Epithelial cell of proximal tubule (primary cell): ENCODE data around the gene HSPA1L. TPM values are rescaled to one million over a fixed set of nuclear protein-coding genes. Genes with fewer than 3 reads are reported as not detected.
A peak's percentile ranks its signal among the peaks of the same experiment; 100 is the strongest.
"Not testable (repeated sequence)": the region's sequence is repeated elsewhere in the genome, so short reads cannot be mapped to it uniquely, and the experiment has no call there.

Source experiments
- DNase-seq: peaks from one replicate; pipeline ENCODE4 v3.0.0-alpha.2; 2011; ENCODE audit warnings: low read depth
- H3K4me3 ChIP-seq: 2 replicates; pipeline ENCODE4 v1.5.1; 2011; ENCODE audit warnings: low read depth, mild to moderate bottlenecking, low read length
- total RNA-seq: library from RNA; depleted of rRNA; stranded (reverse); fragments of >200 nt; gene quantifications from 2 replicates; pipeline ENCODE4 v1.2.3, GENCODE V29; 2015
- TF ChIP-seq, protein P1 (sequence below): conservative IDR thresholded peaks from 2 replicates; pipeline ENCODE4 v1.5.1; 2012; ENCODE audit warnings: low read depth, mild to moderate bottlenecking, low read length

Gene HSPA1L
- total RNA-seq: 0.29 and 0.35 TPM in 2 replicates

- no peak for DNase-seq
- TF ChIP-seq, protein P1, sequence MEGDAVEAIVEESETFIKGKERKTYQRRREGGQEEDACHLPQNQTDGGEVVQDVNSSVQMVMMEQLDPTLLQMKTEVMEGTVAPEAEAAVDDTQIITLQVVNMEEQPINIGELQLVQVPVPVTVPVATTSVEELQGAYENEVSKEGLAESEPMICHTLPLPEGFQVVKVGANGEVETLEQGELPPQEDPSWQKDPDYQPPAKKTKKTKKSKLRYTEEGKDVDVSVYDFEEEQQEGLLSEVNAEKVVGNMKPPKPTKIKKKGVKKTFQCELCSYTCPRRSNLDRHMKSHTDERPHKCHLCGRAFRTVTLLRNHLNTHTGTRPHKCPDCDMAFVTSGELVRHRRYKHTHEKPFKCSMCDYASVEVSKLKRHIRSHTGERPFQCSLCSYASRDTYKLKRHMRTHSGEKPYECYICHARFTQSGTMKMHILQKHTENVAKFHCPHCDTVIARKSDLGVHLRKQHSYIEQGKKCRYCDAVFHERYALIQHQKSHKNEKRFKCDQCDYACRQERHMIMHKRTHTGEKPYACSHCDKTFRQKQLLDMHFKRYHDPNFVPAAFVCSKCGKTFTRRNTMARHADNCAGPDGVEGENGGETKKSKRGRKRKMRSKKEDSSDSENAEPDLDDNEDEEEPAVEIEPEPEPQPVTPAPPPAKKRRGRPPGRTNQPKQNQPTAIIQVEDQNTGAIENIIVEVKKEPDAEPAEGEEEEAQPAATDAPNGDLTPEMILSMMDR: no peak
- peak within 1 kb of the TSS; percentile 61 for H3K4me3 ChIP-seq
These were observed at the start of gene HSPA1L, which contains the start of gene HSPA1A for GRCh38 chr6:31815025-31815838. Gene HSPA1L (minus strand): TSS chr6:31815283. CDS start chr6:31811972, 3,311 bp downstream. Gene HSPA1A (plus strand): TSS chr6:31815543. CDS start chr6:31815757, 214 bp downstream.

DNA sequence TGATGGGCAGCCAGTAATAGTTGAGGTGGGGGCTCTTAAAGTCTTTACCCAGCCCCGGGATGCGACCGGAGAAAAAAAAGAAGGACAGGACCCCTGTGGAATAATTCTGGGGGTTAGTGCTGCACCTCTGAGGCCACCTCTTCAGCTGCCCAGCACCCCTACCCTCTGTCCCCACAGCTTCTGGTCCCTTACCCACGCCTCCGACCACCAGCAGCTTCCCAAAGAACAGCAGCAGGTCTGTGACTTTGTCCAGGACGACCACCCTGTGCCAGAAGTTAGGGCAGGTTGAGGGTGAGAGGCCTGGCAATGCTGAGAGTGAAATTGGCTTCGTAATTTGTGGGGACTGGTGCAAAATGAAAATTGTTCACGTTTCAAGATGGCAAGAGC is 49.7 kb upstream of the HSPA1L start:
- TF ChIP-seq, protein P1: no peak
- no peak for DNase-seq
- no peak overlapping the region for H3K4me3 ChIP-seq

DNA sequence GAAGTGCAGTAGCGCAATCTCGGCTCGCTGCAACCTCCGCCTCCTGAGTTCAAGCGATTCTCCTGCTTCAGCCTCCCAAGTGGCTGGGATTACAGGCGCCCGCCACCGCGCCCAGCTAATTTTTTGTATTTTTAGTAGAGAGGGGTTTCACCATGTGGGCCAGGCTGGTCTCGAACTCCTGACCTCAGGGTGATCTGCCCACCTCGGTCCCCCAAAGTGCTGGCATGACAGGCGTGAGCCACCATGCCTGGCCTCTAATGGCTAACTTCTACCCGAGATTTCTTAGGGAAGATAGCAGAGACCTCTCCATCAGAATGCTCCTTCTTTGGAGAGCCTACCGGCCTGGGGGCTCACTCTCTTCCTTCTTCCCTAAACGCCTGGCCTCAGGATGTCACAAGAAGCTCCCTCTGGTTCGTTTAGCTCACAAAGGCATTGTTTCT is 49.1 kb upstream of the HSPA1L start:
- H3K4me3 ChIP-seq: peak overlapping the region; percentile 59
- DNase-seq: not testable (repeated sequence)

DNA sequence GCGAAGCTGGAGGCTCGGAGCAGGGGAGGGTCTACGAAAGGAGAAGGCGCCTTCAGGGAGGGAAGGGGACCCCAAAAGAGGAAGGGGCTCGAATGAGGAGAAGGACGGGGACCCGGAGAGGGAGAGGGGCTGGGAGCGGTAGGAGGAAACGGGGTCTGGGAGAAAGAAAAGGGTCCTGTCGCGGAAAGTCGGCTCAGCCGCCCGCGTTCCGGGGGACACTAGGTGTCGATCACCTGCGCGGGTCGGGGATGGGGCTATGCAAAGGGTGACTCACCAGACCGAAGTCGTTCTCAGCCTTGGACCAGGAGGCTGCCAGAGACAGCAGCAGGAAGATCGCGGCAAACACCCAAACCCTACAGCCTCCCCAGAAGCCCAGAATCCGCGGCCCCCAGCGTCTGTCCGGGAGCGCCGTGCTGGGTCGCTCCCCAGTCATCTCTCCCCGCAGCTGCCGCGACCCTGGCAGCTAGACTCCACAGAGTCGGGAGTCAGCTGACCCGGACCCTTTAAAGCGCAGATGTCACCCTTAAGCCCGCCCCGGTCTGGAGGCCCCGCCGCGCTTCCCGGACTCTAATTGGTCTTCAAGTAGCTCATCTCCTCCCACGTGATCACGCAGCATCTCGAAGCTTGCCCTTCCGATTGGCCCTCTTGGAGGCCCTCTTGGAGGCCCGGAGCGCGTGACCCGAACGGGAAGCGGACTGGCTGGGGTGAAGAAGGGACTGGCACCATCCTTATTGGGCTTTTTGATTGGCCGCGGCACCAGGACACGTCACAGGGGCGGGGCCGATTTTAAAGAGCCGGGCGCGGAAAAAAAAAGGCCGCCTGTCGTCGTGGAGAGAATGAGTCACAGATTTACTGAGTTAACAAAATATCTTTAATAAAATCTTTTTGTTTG is 47.5 kb upstream of the HSPA1L start, which contains the start of gene NEU1:
Gene NEU1 (minus strand): TSS at position 478 of the 892 bp plus-strand sequence. CDS start 45 bp downstream, at position 433.
- peak within 1 kb of the TSS; percentile 90 for H3K4me3 ChIP-seq
- TF ChIP-seq, protein P1: no peak
- DNase-seq: peak; percentile 99

DNA sequence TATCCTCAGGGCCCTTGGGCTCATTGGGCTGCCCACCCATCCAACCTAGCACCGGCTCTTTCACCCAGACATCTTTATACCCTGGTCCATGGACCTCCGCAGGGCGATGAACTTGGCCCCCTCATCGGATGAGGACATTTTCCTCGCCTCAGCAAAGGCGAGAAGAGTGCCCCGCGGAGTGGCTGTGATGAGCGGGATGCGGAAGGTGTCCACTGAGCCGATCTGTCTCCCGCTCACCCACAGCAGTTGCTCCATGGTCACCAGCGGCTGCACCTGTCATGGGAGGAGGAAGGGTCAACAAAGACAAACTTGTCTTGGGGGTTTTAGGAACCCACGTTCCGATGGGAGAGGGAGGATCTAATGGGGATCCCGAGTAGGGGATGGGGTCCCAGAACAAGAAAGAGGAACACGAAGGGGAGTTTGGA is 46.8 kb upstream of the HSPA1L start:
- H3K4me3 ChIP-seq: peak overlapping the region; percentile 90
- DNase-seq: no peak
- TF ChIP-seq, protein P1: no peak

- no peak overlapping the region for H3K4me3 ChIP-seq
- no peak for DNase-seq
- TF ChIP-seq, protein P1: no peak
These were observed 46.1 kb upstream of the HSPA1L start for GRCh38 chr6:31861150-31861549.

DNA sequence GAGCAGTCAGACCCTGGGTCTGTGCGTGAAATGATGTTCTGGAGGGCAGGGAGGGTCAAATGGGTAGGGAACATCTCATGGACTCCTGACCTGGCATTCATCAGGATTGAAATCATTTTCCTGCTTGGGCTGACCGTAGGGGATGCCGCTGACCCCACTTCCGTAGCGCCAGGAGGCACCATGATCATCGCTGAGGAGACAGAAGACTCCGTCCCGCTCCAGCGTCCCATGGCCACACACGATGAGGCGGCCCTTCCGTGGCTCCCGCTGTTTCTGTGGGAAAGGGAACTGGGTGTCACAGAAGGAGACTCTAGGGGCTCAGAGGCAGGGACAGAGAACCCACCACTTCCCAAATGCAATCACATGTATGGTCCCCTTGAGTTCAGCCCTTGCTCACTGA is 45.3 kb upstream of the HSPA1L start:
- H3K4me3 ChIP-seq: no peak overlapping the region
- TF ChIP-seq, protein P1: no peak
- DNase-seq: no peak
